TTC549 (cell line): ENCODE measurements around the gene GANC.
"Not testable (repeated sequence)": the region's sequence is repeated elsewhere in the genome, so short reads cannot be mapped to it uniquely, and the experiment has no call there.

ENCODE experiments used
- FAIRE-seq: peaks from 2 replicates; lab custom pipeline; 2012; peaks lifted over from hg19 to GRCh38; lab: Jason Lieb, UNC

GANC gene

GRCh38 chr15:42284551-42284950 lies 11.6 kb downstream of the GANC start:
- no peak for FAIRE-seq

GRCh38 chr15:42285034-42285433 lies 12.0 kb downstream of the GANC start:
- no peak for FAIRE-seq

- no peak for FAIRE-seq
These were observed 13.5 kb downstream of the GANC start for GRCh38 chr15:42286445-42287029.

- FAIRE-seq, result no peak
These were observed 14.9 kb downstream of the GANC start for GRCh38 chr15:42287931-42288330.

- FAIRE-seq, result no peak
These were observed 16.2 kb downstream of the GANC start for GRCh38 chr15:42289166-42289565.

GRCh38 chr15:42301004-42301403 lies 28.0 kb downstream of the GANC start:
- not testable (repeated sequence) for FAIRE-seq

- FAIRE-seq, result no peak
These were observed 33.7 kb downstream of the GANC start for GRCh38 chr15:42306681-42307080.

GRCh38 chr15:42313463-42313862 lies 40.5 kb downstream of the GANC start:
- FAIRE-seq, result no peak

- FAIRE-seq, result no peak
These were observed 41.8 kb downstream of the GANC start for GRCh38 chr15:42314818-42315217.

- FAIRE-seq, result no peak
These were observed 42.5 kb downstream of the GANC start for GRCh38 chr15:42315521-42315920.

- FAIRE-seq, result not testable (repeated sequence)
These were observed 43.3 kb downstream of the GANC start for GRCh38 chr15:42316282-42316805.

- FAIRE-seq, result no peak
These were observed 46.2 kb downstream of the GANC start for GRCh38 chr15:42319206-42319605.

- FAIRE-seq, result no peak
These were observed 51.3 kb downstream of the GANC start for GRCh38 chr15:42324308-42324707.

GRCh38 chr15:42329161-42329560 lies 56.2 kb downstream of the GANC start:
- no peak for FAIRE-seq

- no peak for FAIRE-seq
These were observed 57.0 kb downstream of the GANC start for GRCh38 chr15:42329992-42330391.

GRCh38 chr15:42331235-42331634 lies 58.2 kb downstream of the GANC start:
- no peak for FAIRE-seq

GRCh38 chr15:42332331-42332730 lies 59.3 kb downstream of the GANC start:
- FAIRE-seq, result no peak

- FAIRE-seq, result no peak
These were observed 62.1 kb downstream of the GANC start for GRCh38 chr15:42335074-42335473.

GRCh38 chr15:42336650-42337049 lies 63.6 kb downstream of the GANC start:
- not testable (repeated sequence) for FAIRE-seq

- not testable (repeated sequence) for FAIRE-seq
These were observed 64.1 kb downstream of the GANC start for GRCh38 chr15:42337104-42337503.

GRCh38 chr15:42338500-42338899 lies 65.5 kb downstream of the GANC start:
- no peak for FAIRE-seq

- no peak for FAIRE-seq
These were observed 70.7 kb downstream of the GANC start for GRCh38 chr15:42343596-42344232.

GRCh38 chr15:42344763-42345162 lies 71.8 kb downstream of the GANC start:
- FAIRE-seq, result no peak

- FAIRE-seq, result no peak
These were observed 72.5 kb downstream of the GANC start for GRCh38 chr15:42345504-42345903.
